ENCODE results near the gene ALDOA.

The ALDOA gene

GRCh38 chr16:30116291-30117207, 51.0 kb downstream of the ALDOA start:
- DNase-seq (ENCODE audit: low spot score), result no peak

GRCh38 chr16:30117768-30118167, 52.2 kb downstream of the ALDOA start:
- no peak for DNase-seq (ENCODE audit: low spot score)

- DNase-seq (ENCODE audit: low spot score), result no peak
Measured at GRCh38 chr16:30119428-30119827, 53.9 kb downstream of the ALDOA start.
